ENCODE results near the gene RHOBTB1. TPM values are rescaled to one million over a fixed set of nuclear protein-coding genes. Genes with fewer than 3 reads are reported as not detected.
A peak's percentile ranks its signal among the peaks of the same experiment; 100 is the strongest.
"Not testable (repeated sequence)": the region's sequence is repeated elsewhere in the genome, so short reads cannot be mapped to it uniquely, and the experiment has no call there.

RHOBTB1 gene
- 25.1 TPM for polyA plus RNA-seq (2013, experiment 1 of 2; ENCODE audit: insufficient read length)
- 22.4 TPM for polyA plus RNA-seq (2013, experiment 2 of 2; ENCODE audit: insufficient read length)

GRCh38 chr10:60944058-60944909, at the start of gene RHOBTB1:
Gene RHOBTB1, minus strand, starts transcription at chr10:60944185. Its CDS starts 32,643 bp downstream, at chr10:60911542.
- peak; percentile 86 for DNase-seq

DNA sequence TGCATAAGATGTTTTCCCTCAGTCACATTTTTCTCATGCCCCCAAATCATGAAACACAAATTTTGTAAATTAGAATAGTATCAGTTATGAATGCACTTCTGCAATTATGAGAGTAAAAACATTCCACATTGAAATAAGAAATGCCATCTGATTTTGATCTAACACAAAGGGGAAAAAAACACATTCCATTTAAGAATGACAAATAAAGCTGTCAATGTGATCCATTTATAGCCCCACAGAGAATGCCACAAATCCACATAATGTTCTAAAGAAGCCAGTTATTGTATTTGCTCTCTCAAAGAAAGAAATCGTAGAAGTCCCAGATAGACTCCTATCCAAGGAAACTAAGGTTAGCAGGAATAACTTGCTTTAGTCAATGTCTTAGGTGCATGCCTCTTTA, 48.7 kb upstream of the RHOBTB1 start:
- peak; percentile 50 for DNase-seq

- no peak for DNase-seq
Measured at GRCh38 chr10:60990663-60991062, 46.7 kb upstream of the RHOBTB1 start.

- DNase-seq = no peak
Measured at GRCh38 chr10:60989400-60989876, 45.5 kb upstream of the RHOBTB1 start.

DNA sequence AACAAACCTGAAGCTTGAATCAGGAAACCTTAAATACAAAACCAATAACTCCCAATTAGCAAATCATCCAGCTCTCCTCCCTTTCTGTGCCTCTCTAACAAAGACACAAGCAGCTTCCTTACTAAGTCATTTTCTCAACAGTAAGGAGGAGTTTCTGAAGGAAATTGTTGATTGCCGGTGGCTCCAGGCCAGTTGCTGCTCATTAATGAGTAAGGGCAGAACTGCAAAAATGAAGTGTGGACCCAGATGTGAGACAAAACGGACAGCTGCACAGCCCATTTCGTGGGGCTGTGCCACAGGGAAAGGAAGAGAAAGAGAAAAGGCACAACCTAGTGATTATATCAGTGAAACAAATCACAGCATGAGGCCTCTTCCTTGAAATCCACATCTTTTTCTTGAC, 42.8 kb upstream of the RHOBTB1 start:
- DNase-seq = peak; percentile 10

DNA sequence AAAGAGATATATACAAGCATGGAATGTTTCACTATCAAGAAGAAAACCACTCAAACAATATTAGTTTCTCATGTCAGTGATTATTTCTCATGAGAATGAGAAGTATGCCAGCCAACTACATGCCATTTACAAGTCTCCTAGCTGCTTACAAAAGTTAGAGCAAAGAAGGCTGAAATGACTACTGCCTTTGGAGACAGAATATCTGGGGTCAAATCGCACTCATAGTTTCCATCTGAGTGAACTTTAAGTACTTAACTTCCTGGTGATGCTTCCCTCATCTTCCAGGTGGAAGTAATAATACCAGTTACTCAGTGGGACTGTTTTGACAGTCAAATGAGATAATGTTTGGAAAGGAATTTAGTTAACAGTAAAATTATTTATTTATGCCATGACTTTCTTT, 42.0 kb upstream of the RHOBTB1 start:
- DNase-seq = peak; percentile 9

DNA sequence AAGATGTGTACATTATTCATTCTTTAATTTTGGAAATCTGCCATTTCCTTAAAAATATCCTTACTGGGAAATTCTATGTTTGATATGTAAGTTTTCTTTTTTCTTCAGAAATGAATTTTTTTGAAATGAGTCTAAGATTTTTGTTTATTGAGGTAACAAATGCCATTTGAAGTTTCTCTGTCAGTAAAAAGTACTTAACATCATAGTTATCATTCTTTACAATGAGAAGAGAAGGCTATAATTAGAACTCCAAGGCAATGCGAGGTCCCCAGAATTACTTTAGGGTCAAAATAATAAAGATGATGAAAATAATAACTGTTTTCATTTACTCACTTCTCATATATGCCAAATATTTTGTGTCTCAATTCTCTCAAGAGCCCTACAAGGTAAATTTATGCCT, 37.0 kb upstream of the RHOBTB1 start:
- DNase-seq = peak; percentile 43

DNA sequence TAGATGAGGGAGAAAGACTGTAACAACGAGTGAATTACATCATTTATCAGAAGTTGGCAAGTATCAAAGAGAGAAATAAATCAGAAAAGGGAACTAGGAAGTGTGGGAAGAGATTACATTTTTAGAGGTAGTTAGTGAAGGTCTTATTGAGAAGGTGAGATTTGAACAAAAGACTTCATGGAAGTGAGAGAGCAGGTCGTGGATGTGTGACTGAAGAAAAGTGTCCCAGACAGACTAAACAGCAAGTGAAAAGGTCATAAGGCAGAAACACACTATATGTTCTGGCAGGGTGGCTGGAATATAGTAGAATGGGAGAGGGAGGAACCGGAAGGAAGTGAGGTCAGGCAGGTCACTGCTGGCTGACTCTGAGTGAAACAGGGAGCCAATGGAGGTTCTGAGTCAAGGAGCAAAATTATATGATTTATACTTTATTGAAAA, 35.7 kb upstream of the RHOBTB1 start:
- no peak for DNase-seq

GRCh38 chr10:60978287-60979115, 34.5 kb upstream of the RHOBTB1 start:
- DNase-seq = peak; percentile 80

DNA sequence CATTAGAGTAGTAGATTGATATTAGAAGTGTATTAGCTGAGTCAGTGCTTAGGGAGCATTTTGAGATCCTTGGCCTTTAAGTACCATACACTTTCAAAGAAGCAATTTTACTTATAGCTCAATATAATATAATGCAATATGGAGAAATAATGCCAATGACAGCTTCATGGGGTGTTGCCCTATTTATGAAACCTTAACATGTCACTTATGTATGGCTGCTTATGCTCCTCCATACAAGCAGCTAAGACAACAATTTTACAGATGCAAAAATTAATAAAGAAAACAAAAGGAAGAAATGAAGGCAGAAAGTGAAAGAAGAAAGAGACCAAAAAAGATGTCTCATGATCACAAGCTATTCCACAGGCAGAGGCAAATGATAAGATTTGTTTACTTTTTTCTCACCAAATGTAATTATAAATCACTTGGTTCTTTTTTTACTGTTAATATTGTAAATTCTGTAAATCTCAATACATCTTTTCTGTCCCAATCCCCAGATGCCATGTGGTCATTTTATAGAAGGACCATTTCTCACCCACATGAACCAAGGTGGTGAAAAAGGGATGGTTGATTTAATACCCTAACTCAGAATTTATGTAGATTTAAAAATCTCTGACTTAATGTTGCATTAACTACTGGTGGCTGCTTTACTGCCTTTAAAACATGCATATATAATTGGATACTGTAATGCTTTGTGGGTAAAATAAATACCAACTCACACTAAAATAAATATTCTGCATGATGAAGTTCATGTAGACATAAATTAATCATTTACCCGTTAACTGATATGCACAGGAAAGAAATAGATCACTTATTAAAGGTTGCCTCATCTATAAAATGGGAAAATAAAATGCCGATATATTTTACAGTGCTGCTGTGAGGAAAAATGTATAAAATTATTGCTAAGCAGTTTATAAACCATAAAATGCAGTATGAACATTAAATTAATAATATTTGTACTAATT, 33.5 kb upstream of the RHOBTB1 start:
- no peak for DNase-seq

DNA sequence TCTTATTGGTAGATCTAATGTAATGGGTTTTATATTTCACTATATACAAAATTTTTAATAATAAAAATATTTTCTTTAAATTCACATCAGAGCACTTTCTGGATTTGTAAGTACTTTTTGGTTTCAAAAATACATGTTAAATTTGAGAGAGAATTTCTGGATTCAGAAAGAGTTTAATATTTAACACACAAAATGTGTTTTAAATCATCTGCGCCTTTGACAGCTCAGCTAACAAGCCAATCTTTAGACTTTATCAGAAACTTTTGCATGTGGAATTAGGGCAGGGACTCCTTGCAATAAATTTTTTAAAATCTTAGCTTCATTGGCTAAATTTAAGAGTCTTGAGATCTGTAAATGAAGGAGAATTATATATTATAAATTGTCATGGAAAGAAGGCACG, 32.7 kb upstream of the RHOBTB1 start:
- no peak for DNase-seq

GRCh38 chr10:60975716-60976115, 31.7 kb upstream of the RHOBTB1 start:
- DNase-seq = no peak

DNA sequence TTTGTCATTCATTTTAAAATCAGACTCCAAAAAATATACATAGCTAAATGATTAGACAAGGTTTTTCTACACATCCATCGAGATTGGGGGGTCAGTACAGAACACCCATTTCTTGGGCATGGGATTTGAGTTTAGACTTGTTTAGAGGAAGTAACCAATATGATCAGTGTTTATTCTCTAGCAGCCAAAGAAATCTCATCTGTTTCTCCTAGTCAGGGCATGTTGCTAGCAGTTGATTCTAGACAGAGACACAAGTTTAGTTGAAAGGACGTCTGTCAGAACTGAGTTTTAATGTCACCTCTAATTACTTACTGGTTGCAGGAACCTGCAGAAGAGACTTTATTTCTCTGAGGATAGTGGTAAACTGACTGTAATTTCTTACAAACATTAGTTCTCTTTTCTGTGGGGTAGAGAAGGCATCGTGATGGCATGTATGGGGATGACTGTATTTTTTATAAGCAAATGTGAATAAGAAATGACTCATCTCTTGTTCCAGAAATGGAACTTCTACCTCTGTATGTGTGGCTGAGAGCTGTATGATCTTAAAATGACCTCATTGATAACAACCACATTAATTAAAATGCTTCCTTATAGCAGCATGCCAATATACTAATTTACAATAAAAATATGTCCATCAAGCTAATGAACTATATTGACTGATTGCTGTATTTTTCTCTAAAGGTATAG, 30.6 kb upstream of the RHOBTB1 start:
- peak; percentile 51 for DNase-seq

- no peak for DNase-seq
Measured at GRCh38 chr10:60973086-60973485, 29.1 kb upstream of the RHOBTB1 start.

DNA sequence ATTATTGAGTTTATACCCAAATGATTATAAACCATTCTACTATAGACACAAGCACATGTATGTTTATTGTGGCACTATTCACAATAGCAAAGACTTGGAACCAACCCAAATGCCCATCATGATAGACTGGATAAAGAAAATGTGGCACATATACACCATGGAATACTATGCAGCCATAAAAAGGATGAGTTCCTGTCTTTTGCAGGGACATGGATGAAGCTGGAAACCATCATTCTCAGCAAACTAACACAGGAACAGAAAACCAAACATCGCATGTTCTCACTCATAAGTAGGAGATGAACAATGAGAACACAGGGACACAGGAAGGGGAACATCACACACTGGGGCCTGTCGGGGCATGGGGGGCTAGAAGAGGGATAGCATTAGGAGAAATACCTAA, 28.2 kb upstream of the RHOBTB1 start:
- not testable (repeated sequence) for DNase-seq

DNA sequence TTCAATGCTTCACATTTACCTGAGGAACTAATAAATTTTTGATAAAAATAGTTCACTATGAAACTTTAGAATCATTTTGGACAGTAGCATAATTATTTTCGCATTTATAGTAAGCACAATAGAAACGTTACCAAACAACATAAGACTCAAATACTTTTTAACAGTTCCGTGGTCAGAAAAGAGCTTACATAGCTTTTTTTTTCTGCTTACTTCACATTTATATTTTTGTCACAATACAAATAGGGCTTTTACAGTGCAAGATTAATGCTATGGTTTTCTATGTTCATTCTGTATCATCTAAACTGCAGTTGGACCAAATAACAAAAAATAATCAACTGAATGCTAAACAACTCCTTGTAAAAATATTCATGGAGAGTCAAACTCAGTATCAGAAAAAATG, 26.5 kb upstream of the RHOBTB1 start:
- DNase-seq = no peak

DNA sequence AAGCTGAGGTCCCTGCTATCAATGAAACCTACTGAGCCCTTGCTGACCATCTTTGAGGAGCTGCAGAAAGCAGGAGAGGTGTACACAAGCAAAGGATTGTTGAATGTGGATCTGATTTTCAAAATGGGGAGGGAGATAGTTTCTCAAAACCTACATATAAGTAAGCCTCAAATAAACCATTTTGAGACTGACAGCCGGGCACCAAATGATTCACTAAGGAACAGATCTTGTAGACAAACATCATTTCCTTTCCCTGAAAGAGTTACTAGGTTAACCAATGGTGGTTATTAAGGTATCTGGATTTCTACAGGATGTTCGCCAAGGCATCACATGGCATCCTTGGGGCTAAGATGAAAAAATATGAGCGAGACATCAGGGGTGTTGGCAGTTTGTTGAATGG, 24.5 kb upstream of the RHOBTB1 start:
- DNase-seq = no peak

DNA sequence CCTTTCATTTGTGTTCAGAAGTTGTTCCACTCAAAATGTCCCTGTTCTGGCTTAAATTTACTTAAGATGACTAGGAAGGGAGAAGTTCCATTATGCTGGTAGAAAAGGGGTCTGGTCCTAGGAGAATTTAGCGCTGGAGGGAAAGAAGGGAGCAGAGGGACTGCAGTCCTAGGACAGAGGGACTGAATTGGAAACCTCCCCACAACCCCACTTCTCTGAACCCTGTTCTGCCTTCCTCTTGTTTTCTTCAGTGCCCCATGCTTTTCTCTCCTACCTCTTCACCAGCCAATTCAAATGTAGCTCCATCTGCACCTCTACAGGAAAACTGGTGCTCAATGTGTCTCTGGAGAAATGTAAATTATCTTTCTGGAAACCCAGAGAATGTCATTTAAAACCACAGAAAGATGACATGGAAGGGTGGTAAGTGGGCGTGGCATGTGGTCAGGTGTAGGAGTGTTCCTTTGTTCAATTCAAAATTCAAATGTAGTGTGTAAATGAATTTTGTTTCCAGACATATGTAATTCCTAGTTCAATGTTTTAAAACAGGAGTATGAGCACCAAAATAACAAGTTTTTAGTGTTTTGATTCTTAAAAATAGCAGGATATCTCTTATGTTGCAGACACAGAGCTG, 24.0 kb upstream of the RHOBTB1 start:
- DNase-seq = no peak

DNA sequence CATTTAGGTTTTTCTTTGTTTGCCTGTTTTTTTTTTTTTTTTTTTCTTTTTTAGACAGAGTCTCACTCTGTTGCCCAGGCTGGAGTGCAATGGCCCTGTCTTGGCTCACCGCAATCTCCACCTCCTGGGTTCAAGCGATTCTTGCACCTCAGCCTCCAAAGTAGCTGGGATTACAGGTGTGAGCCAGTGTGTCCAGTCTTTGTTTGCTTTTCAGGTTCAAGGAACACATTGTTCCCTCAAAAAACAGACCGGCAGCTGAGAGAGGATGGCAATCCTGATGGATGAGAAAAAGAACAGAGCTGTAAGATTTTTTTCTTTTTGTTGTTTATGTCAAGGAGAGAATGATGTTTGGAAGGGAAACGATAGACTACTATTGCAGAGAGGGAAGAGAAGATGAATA, 23.3 kb upstream of the RHOBTB1 start:
- no peak for DNase-seq

- no peak for DNase-seq
Measured at GRCh38 chr10:60965696-60966095, 21.7 kb upstream of the RHOBTB1 start.

All from fibroblast of skin of abdomen (primary cell).